OCI-LY1 (cell line): ENCODE results near the gene RHBG.

ENCODE experiments used
- H2AFZ ChIP-seq: fragments of 200-600 bp; sonication (generic), shearing (Covaris generic); 2 replicates; pipeline ENCODE4 v1.6.0; 2014; ENCODE audit warnings: antibody characterized with exemption, mild to moderate bottlenecking, low read length
- H3F3A ChIP-seq: fragments of 200-600 bp; sonication (generic), shearing (Covaris generic); 2 replicates; pipeline ENCODE4 v1.6.0; 2014; ENCODE audit warnings: mild to moderate bottlenecking, antibody characterized with exemption, low read length, moderate library complexity; ENCODE audit not compliant: insufficient read depth
- H3K27ac ChIP-seq: fragments of 200-600 bp; sonication (generic); 2 replicates; pipeline ENCODE4 v1.5.1; 2014; ENCODE audit warnings: low read length, mixed run types, mild to moderate bottlenecking, low read depth; ENCODE audit not compliant: poor library complexity, severe bottlenecking
- H3K27me3 ChIP-seq: fragments of 200-600 bp; sonication (generic); 2 replicates; pipeline ENCODE4 v1.6.0; 2014; ENCODE audit warnings: antibody characterized with exemption, mild to moderate bottlenecking, low read length, moderate library complexity; ENCODE audit not compliant: insufficient read depth
- H3K36me3 ChIP-seq: fragments of 200-600 bp; sonication (generic); 2 replicates; pipeline ENCODE4 v1.6.1; 2014; ENCODE audit warnings: mild to moderate bottlenecking, antibody characterized with exemption, low read length, moderate library complexity, mixed read lengths; ENCODE audit not compliant: insufficient read depth
- H3K4me1 ChIP-seq: fragments of 200-600 bp; sonication (generic); 2 replicates; pipeline ENCODE4 v1.5.1; 2014; ENCODE audit warnings: mild to moderate bottlenecking, low read length, moderate library complexity; ENCODE audit not compliant: insufficient read depth, severe bottlenecking
- H3K4me2 ChIP-seq: fragments of 200-600 bp; sonication (generic), shearing (Covaris generic); 2 replicates; pipeline ENCODE4 v1.6.1; 2014; ENCODE audit warnings: low read length
- H3K4me3 ChIP-seq: fragments of 200-600 bp; sonication (generic); 2 replicates; pipeline ENCODE4 v1.5.1; 2014; ENCODE audit warnings: low read length, low read depth, mild to moderate bottlenecking, mixed read lengths; ENCODE audit not compliant: poor library complexity, severe bottlenecking
- H3K79me2 ChIP-seq: fragments of 200-600 bp; shearing (Covaris generic); 2 replicates; pipeline ENCODE4 v1.6.1; 2016; ENCODE audit warnings: mixed run types, low read length, mixed read lengths; ENCODE audit not compliant: insufficient read depth
- H3K9ac ChIP-seq: fragments of 200-600 bp; sonication (generic), shearing (Covaris generic); 2 replicates; pipeline ENCODE4 v1.6.1; 2014; ENCODE audit warnings: mild to moderate bottlenecking, low read length, mixed read lengths
- H3K9me2 ChIP-seq: fragments of 200-600 bp; sonication (generic), shearing (Covaris generic); 2 replicates; pipeline ENCODE4 v1.6.1; 2014; ENCODE audit warnings: low read depth, mild to moderate bottlenecking, low read length, mixed read lengths
- H3K9me3 ChIP-seq: fragments of 200-600 bp; shearing (Covaris generic); 2 replicates; pipeline ENCODE4 v1.6.1; 2014; ENCODE audit warnings: low read length, mixed read lengths
- H4K20me1 ChIP-seq: fragments of 200-600 bp; sonication (generic), shearing (Covaris generic); 2 replicates; pipeline ENCODE4 v1.6.0; 2016; ENCODE audit warnings: mild to moderate bottlenecking, low read length; ENCODE audit not compliant: insufficient read depth
- CTCF ChIP-seq: fragments of 200-600 bp; sonication (generic), shearing (Covaris generic); IDR thresholded peaks from 2 replicates; pipeline ENCODE4 v1.5.1; 2017; ENCODE audit warnings: mild to moderate bottlenecking, antibody characterized with exemption, low read length, moderate library complexity, mixed read lengths
- EZH2 ChIP-seq: fragments of 200-600 bp; sonication (generic), shearing (Covaris generic); IDR thresholded peaks from 2 replicates; pipeline ENCODE4 v1.8.0; 2017; ENCODE audit warnings: borderline replicate concordance, mixed run types, mild to moderate bottlenecking, antibody characterized with exemption, low read length, moderate library complexity, mixed read lengths

RHBG gene

DNA sequence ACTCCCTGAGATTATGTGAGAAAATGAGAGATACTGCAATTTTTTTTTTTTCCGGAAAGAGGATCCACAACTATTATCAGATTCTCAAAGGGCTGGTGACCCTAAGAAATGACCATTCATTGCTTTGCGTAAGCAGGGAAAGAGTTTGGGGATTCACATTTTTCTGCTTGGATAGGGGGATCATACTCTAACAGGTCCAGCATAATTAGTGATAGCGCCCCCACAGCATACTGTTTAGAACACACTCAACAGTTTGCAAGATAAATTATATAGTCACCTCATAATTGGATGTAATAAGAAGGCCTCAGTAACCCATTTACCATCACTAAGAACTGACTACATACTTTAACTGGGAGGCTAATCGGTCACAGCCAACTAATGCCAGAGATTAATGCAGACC lies 32.8 kb upstream of the RHBG start:
- Histone ChIP-seq H3F3A (no peaks in the 10 kb centered on the region), H3K36me3 (peaks cover 61% of the 10 kb centered on the region), H3K79me2 (peaks cover 32% of the 10 kb centered on the region), H3K4me1 (peaks cover 17% of the 10 kb centered on the region), H3K9me2 (no peaks in the 10 kb centered on the region), H3K4me2 (peak overlapping the region; percentile 93), H3K27me3 (no peaks in the 10 kb centered on the region), H3K9me3 (no peaks in the 10 kb centered on the region), H3K9ac (peak overlapping the region; percentile 79), H3K27ac (no peak overlapping the region), H2AFZ (no peak overlapping the region), H4K20me1 (no peaks in the 10 kb centered on the region), H3K4me3 (peak overlapping the region; percentile 97)
- no peak for TF ChIP-seq EZH2
- peak; percentile 59 for TF ChIP-seq CTCF

DNA sequence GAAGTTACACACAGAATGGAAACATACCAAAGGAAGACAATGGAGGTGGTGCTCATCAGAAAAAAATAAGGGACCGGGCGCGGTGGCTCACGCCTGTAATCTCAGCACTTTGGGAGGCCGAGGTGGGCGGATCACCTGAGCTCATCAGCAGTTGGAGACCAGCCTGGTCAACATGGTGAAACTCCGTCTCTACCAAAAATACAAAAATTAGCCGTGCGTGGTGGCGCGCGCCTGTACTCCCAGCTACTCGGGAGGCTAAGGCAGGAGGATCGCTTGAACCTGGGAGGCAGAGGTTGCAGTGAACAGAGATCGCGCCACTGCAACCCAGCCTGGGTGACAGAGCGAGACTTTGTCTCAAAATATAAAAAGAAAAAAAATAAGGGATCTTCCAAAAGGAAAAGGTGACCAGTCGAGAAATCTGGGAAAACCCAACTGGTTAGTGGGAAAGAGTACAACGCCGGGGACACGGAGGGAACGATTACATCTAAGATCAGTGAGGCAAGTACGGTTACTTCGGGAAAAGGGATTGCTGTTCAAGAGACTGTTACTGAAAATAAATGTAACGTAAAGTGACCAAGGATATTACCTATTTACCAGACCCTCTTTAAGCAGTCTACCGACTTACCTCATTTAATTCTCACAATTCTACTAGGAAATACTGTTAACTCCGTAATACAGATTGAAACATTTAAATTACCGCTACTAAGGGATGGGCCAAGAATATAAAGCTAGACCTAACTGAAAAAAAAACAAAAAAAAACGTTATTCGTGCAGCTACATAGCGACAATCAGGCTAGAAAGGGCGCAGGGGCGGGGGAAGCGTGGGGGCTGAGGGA lies 31.7 kb upstream of the RHBG start:
- Histone ChIP-seq H3K4me3 (peak overlapping the region; percentile 97), H3K27me3 (no peaks in the 10 kb centered on the region), H3K9ac (peak overlapping the region; percentile 79), H3F3A (no peaks in the 10 kb centered on the region), H3K36me3 (peaks cover 52% of the 10 kb centered on the region), H3K9me3 (no peaks in the 10 kb centered on the region), H3K4me2 (peak overlapping the region; percentile 93), H2AFZ (no peak overlapping the region), H3K9me2 (no peaks in the 10 kb centered on the region), H3K27ac (peak overlapping the region; percentile 61), H3K79me2 (peaks cover 32% of the 10 kb centered on the region), H3K4me1 (peaks cover 17% of the 10 kb centered on the region), H4K20me1 (no peaks in the 10 kb centered on the region)
- TF ChIP-seq CTCF (no peak), EZH2 (no peak)

DNA sequence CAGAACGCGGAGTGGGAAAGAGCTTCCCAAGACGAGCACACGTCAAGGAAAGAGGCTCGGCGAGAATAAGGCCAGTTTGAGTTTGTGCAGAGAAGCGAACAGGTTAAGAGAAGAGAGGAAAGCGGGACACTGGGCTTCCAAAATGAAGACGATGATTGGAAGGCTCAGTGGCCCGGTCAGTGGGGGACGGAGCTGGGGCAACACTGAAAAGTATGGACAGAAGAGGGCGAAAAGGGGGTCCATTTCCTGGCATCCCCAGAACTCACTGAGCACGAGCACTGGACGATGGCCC lies 31.2 kb upstream of the RHBG start:
- no peak overlapping the region for H2AFZ ChIP-seq

More for the DNA sequence above, 31.2 kb upstream of the RHBG start:
- H3F3A ChIP-seq, result no peaks in the 10 kb centered on the region
- peaks cover 32% of the 10 kb centered on the region for H3K79me2 ChIP-seq
- no peak for TF ChIP-seq EZH2
- H3K36me3 ChIP-seq, result peaks cover 47% of the 10 kb centered on the region
- H3K9ac ChIP-seq, result peak overlapping the region; percentile 79
- H3K9me3 ChIP-seq, result no peaks in the 10 kb centered on the region
- H3K27me3 ChIP-seq, result no peaks in the 10 kb centered on the region
- H3K4me3 ChIP-seq, result peak overlapping the region; percentile 97
- H3K4me1 ChIP-seq, result peaks cover 17% of the 10 kb centered on the region
- no peaks in the 10 kb centered on the region for H4K20me1 ChIP-seq
- H3K27ac ChIP-seq, result peak overlapping the region; percentile 61
- H3K4me2 ChIP-seq, result peak overlapping the region; percentile 93
- no peaks in the 10 kb centered on the region for H3K9me2 ChIP-seq
